Stimulated activated naive CD8-positive, alpha-beta T cell treated with anti-CD3 and anti-CD28 coated beads, Interleukin-15, Interleukin-2, amounts not matched to agents 100 U/mL and 50 U/mL, for 24 hours (primary cell): ENCODE data around the gene FBXL16.
A peak's percentile ranks its signal among the peaks of the same experiment; 100 is the strongest.

ENCODE experiments used
- ATAC-seq: fragments of 150-1000 bp; cut with Tn5 transposase; one replicate; pipeline ENCODE4 v1.10.0; 2021
- DNase-seq: peaks from one replicate; pipeline ENCODE4 v3.0.0; 2021

Gene FBXL16

DNA sequence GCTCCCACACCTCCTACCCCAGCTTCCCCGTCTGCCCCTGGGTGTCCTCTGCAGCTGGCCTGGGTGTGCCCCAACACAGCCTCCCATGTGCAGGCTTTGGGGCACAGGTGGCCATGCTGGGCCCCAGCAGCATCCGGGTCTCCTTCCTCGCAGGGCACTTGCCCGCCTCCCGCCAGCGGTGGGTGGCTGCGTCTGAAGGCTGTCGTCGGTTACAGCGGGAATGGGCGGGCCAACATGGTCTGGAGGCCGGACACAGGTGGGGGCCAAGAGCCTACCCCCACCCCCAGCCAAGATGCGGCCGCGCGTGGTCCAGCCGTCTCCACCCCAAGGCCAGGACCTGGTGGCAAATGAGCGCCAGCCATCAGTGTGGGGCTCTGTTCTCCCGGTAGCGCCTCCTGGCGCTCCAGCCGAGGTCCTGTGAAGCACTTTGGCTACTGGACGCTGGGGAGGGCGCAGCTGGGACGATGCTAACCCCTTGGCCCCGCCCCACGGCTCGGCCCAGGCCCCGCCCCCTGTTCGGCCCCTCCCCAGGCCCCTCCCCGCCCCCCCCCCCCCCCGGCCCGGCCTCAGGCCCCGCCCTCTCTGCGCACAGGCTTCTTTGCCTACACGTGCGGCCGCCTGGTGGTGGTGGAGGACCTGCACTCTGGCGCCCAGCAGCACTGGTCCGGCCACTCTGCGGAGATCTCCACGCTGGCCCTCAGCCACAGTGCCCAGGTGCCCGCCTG, 45.0 kb downstream of the FBXL16 start:
- DNase-seq (peak; percentile 74), ATAC-seq (peak; percentile 61)

DNA sequence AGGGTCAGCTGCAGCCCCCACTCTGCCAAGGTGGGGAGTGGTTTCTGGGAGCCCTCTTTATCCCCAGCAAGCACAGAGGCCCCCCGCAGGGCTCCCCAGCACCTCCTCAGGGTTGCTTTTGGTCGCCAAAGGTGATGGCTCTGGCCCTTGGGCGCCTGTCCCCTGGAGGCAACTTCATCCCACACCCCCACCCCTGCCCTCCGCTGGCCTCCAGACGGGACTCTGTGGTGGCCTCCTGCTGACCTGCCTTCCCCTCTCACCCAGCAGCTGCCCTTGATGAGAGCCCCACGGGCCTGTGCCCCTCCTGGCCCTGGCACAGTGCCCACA, 45.5 kb downstream of the FBXL16 start:
- ATAC-seq: no peak
- no peak for DNase-seq

DNA sequence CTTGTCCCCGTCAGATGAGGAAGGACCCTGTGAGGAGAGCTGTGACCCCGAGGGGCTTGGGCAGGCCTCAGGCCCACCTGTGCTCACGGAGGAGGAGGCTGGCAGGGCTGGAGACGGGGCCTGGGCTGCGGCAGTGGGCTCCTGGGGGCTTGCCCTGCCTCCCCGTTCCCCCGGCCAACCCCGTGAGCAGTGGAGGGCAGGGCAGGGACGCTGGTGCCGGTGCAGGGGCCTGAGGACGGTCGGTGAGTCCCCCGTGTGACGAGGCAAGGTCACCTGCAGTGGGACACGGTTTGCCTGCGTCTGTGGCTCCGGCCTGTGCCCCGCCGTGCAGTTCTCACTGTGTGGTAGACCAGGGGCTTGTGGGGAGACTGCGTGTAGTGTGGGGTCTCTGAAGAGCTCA, 46.0 kb downstream of the FBXL16 start:
- ATAC-seq (no peak), DNase-seq (no peak)

DNA sequence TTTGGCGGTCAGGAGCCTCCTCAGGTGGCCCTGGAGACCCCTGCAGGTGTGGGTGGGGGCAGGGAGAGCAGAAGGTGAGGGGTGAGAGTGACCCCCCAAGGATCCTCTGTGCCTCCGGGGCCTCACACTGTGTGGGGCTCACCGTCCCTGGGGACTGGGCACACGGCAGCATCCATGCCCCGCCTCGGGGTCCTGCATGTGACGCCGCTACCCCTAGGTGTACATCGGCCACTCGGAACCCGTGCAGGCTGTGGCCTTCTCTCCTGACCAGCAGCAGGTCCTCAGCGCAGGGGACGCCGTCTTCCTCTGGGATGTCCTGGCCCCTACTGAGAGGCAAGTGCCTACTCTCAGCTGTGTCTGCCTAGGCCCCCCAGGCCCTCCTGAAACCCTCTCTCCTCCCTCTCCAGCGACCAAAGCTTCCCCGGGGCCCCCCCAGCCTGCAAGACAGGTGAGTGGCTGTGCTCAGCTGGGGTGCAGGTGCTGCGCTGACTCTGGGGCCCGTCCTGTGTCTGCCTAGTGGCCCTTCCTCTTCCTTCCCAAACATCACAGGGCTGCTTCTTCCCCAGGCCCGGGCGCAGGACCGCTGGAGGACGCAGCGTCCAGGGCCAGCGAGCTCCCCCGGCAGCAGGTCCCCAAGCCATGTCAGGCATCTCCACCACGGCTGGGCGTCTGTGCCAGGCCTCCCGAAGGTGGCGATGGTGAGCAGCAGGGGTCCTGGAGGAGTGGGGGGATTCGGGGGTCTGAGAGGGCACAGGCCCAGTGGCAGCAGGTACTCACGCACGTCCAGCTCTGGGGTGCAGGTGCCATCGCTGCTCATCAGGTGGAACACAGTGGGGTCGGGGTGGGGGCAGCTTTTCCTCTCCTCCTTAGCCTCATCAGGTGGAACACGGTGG, 46.7 kb downstream of the FBXL16 start:
- DNase-seq (no peak), ATAC-seq (no peak)

DNA sequence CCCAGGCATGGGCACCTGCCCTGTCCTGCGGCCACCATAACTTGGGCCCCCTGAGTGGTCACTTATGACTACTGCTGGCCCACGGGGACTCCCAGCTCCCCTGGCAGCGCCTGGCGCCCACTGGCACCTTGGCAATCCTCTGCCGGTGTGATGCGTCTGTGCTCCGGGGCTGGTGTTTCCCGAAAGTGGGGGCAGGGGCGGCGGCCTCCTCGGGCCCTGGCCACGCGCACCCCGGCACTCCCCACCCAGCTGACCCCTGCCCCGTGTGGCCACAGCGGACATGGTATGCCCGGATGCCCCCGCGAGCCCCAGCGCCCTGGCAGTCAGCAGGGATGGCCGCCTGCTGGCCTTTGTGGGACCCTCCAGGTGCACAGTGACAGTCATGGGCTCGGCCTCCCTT, 48.1 kb downstream of the FBXL16 start:
- ATAC-seq: no peak
- DNase-seq: no peak

- ATAC-seq (no peak), DNase-seq (no peak)
Measured at GRCh38 chr16:654034-654433, 51.6 kb downstream of the FBXL16 start.

DNA sequence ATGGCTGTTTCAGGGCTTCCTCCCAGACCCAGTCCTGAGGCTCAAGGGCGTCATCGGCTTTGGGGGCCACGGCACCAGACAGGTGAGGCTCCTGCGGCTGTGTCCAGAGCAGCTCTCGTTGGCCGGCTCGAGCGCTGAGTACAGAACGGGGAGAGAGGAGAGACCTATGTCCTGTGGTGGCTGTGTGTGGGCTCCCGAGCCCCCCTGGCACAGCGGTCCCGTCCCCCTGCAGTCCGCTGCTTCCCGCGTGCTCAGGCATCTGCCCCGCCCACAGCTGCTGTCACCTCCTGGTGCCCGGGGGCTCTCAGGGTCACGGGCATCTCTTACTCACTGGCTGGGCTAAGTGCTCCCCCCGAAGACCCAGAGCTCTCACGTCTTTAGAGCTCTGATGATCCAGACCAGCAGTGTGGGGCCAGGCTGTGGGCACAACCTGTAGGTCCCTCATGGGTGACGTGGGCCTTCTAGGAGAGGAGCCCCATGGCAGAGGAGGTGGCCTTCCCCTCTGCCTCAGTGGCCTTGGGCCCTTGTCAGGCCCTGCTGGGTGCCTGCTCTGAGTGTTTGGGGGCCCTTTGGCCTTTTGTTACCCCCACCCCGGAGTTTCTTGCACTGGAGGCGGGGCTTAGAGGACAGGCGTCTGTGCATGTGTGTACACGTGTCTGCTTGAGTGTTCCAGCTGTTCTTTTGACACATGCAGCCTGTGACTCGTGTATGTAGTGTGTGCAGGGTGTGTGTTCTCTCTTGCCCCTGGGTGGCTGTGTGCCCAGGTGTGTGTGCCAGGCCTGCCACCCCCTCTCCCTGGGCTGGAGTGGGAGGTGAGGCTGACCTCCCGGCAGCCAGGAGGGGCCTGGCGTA, 52.9 kb downstream of the FBXL16 start:
- no peak for DNase-seq

GRCh38 chr16:651844-652243, 53.8 kb downstream of the FBXL16 start:
- ATAC-seq (no peak), DNase-seq (no peak)

More for the DNA sequence above, 52.9 kb downstream of the FBXL16 start:
- ATAC-seq: no peak

- no peak for ATAC-seq
- DNase-seq: peak; percentile 41
Measured at GRCh38 chr16:649631-650030, 56.0 kb downstream of the FBXL16 start.

- DNase-seq (peak; percentile 96), ATAC-seq (peak; percentile 89)
Measured at GRCh38 chr16:648781-649589, 56.6 kb downstream of the FBXL16 start, which contains the start of gene WDR90. TSS of gene WDR90 (plus strand) at chr16:649365. CDS start at chr16:649417, 52 bp downstream.

DNA sequence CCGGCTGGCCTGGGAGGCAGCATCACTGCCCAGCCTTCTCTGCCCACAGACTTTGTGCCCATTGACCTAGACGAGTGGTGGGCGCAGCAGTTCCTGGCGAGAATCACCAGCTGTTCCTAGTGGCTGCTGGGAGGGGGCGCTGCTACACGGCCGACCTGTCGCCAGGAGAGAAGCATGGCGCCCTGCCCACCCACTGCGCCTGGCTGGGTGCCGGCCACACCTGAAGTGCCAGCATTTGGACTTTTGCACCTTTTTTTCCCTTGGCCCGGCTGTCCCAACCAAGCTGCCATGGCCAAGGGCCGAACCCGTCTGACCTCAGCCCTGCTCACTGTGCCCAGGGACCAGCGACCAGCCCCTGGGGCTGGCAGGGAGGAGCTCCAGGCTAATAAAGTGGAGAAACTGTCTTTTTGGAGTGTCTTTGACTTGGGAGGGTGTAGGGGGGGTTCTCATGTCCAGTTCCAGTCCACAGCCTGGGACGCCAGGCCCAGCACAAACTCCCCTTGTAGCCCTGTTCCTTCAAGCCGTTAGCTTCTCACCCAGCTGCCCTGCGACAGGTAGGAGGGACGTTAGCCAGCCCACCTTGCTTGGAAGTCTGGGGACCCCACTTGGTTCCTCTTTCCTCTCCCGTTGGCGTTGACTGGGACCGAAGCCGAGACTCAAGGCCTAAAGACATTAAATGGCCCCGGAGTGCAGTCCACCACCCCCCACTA, 57.4 kb downstream of the FBXL16 start:
- peak; percentile 78 for DNase-seq
- peak; percentile 16 for ATAC-seq

GRCh38 chr16:647173-647902, 58.3 kb downstream of the FBXL16 start:
- ATAC-seq (no peak), DNase-seq (no peak)

DNA sequence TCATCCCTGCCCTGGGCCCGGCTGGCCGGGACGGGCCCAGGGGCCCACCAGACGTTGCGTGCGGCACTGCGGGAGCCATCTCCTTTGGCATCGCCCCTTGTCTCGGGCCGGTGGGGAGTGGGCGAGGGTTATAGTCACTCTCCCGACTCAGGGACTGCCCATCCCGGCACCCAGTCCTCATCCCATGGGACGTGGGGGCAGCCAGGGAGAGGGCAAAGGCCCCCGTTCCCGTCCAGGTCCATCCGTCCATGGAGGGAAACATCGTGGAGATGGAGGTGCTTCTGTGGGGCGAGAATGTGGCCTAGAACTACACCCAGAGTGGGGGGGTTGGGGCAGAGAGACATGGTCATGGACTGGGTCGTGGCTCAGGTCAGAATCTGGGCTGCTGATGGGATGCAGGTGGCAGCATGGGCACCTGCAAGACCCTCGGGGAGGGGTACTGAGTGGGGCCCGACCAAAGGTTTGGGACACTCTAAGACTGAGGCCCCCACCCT, 58.9 kb downstream of the FBXL16 start:
- DNase-seq (no peak), ATAC-seq (no peak)

- DNase-seq (no peak), ATAC-seq (no peak)
Measured at GRCh38 chr16:645852-646678, 59.5 kb downstream of the FBXL16 start.

GRCh38 chr16:644556-644955, 61.0 kb downstream of the FBXL16 start:
- no peak for ATAC-seq
- DNase-seq: no peak

DNA sequence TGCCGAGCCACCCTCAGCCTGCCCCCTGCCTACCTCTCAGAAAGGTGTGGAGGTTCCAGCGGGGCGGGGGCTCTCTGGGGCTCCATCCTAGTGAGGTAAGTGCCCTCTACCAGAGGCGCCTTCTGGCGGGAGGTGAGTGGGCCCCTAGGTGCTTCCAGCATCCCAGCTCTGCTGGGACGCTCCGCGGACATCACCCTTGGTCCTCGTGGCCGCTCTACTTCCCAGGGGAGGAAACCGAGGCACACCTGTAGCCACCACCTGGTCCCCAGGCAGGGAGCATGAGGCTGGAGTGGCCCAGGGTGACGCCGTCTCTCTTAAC, 62.6 kb downstream of the FBXL16 start:
- DNase-seq: no peak
- no peak for ATAC-seq
